Ishikawa (cell line): Measurements from ENCODE around the gene PDZRN3.
A peak's percentile ranks its signal among the peaks of the same experiment; 100 is the strongest.

Source experiments
- CEBPB ChIP-seq: IDR thresholded peaks from 2 replicates; pipeline ENCODE4 v1.6.1; 2012
- CREB1 ChIP-seq: IDR thresholded peaks from 2 replicates; pipeline ENCODE4 v1.6.1; 2012; ENCODE audit warnings: low read depth
- EGR1 ChIP-seq: IDR thresholded peaks from 2 replicates; pipeline ENCODE4 v1.6.1; 2012
- EP300 ChIP-seq: IDR thresholded peaks from 2 replicates; pipeline ENCODE4 v1.6.1; 2012; ENCODE audit warnings: borderline replicate concordance
- FOXM1 ChIP-seq: IDR thresholded peaks from 2 replicates; pipeline ENCODE4 v1.6.1; 2012; ENCODE audit warnings: low read depth, borderline replicate concordance
- NFIC ChIP-seq: IDR thresholded peaks from 2 replicates; pipeline ENCODE4 v1.6.1; 2012
- RAD21 ChIP-seq: IDR thresholded peaks from 2 replicates; pipeline ENCODE4 v1.6.1; 2012; ENCODE audit warnings: low read depth
- TAF1 ChIP-seq: IDR thresholded peaks from 2 replicates; pipeline ENCODE4 v1.6.1; 2012; ENCODE audit warnings: low read depth, mild to moderate bottlenecking
- TCF12 ChIP-seq: IDR thresholded peaks from 2 replicates; pipeline ENCODE4 v1.6.1; 2012; ENCODE audit warnings: low read depth
- TEAD4 ChIP-seq: IDR thresholded peaks from 2 replicates; pipeline ENCODE4 v1.6.1; 2012
- YY1 ChIP-seq: IDR thresholded peaks from 2 replicates; pipeline ENCODE4 v1.6.1; 2012; ENCODE audit warnings: low read depth
- ZBTB7A ChIP-seq: IDR thresholded peaks from 2 replicates; pipeline ENCODE4 v1.6.1; 2012; ENCODE audit warnings: low read depth
- TF ChIP-seq, protein P1 (sequence below): IDR thresholded peaks from 2 replicates; pipeline ENCODE4 v1.6.1; 2012; ENCODE audit warnings: low read depth, mild to moderate bottlenecking
- TF ChIP-seq, protein P2 (sequence below): IDR thresholded peaks from 2 replicates; pipeline ENCODE4 v1.6.1; 2012
- TF ChIP-seq, protein P3 (sequence below): IDR thresholded peaks from 2 replicates; pipeline ENCODE4 v1.6.1; 2012

The PDZRN3 gene

DNA sequence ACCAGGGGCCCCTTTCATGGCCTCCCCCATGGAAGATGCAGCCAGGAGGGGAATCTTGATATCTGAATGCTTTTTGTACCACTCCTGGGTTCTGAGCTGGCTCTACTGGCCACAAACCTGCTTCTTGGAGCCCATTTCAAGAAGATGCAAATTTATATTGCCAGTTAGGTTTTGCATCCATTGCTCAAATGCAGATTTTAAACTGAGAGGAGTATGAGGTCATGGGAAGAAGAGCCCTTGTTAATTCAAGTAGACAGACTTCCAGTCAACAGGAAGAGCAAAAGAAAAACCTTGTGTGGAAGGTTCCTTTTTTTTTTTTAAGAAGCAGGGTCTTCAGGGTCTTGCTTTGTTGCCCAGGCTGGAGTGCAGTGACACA is 133.5 kb downstream of the PDZRN3 start:
- TF ChIP-seq YY1 (no peak), TCF12 (no peak), CEBPB (no peak), ZBTB7A (no peak), FOXM1 (no peak)
- TF ChIP-seq, protein P1, sequence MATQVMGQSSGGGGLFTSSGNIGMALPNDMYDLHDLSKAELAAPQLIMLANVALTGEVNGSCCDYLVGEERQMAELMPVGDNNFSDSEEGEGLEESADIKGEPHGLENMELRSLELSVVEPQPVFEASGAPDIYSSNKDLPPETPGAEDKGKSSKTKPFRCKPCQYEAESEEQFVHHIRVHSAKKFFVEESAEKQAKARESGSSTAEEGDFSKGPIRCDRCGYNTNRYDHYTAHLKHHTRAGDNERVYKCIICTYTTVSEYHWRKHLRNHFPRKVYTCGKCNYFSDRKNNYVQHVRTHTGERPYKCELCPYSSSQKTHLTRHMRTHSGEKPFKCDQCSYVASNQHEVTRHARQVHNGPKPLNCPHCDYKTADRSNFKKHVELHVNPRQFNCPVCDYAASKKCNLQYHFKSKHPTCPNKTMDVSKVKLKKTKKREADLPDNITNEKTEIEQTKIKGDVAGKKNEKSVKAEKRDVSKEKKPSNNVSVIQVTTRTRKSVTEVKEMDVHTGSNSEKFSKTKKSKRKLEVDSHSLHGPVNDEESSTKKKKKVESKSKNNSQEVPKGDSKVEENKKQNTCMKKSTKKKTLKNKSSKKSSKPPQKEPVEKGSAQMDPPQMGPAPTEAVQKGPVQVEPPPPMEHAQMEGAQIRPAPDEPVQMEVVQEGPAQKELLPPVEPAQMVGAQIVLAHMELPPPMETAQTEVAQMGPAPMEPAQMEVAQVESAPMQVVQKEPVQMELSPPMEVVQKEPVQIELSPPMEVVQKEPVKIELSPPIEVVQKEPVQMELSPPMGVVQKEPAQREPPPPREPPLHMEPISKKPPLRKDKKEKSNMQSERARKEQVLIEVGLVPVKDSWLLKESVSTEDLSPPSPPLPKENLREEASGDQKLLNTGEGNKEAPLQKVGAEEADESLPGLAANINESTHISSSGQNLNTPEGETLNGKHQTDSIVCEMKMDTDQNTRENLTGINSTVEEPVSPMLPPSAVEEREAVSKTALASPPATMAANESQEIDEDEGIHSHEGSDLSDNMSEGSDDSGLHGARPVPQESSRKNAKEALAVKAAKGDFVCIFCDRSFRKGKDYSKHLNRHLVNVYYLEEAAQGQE = no peak

DNA sequence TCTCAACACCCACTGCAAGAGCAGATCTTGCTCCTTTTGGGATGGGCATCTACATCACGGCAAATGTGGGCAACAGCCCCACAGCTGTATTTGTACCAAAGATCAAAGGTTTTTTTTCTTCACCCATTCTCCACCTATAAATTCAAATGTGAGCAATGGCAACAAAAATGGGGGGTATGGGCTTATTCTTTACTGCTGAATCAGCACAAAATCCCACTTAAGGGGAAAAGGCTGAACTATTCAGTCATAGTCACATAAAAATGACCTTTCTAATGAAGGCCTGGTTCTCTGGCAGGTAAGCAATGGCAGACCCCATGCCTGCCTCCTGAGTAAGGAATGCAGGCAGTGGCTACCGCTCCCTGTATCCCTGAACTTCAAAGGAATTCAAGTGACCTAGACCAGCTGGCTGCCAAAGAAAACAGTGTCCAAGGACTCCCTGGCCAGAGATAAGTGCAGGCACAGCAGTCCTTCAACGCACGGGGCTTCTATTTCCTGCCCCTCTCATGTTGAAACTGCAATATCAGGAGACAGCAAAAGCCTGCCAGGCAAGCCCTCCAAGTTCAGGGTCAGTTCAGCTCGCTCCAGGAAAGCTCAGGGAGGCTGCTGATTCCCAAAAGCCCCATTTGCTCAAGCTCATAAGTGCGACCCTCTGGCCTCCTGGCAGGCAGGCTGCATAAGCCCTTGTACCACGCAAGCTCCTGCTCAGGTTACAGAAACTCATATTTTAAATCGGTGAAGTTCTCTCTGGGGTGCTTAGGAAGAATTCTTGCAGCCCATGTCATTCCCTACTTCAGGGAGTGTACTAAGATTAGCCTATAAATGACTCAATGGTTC is 134.1 kb downstream of the PDZRN3 start:
- no peak for TF ChIP-seq TAF1
- no peak for TF ChIP-seq YY1
- peak; percentile 8; the same call in 1 of the 2 replicates for TF ChIP-seq RAD21
- TF ChIP-seq EGR1 = no peak
- TF ChIP-seq TEAD4 = peak; percentile 92
- no peak for TF ChIP-seq CREB1
- peak; percentile 73 for TF ChIP-seq CEBPB
- peak; percentile 87 for TF ChIP-seq FOXM1
- TF ChIP-seq, protein P1 = no peak
- peak; percentile 47; the same call in 1 of the 2 replicates for TF ChIP-seq ZBTB7A
- peak; percentile 92 for TF ChIP-seq EP300
- TF ChIP-seq, protein P2, sequence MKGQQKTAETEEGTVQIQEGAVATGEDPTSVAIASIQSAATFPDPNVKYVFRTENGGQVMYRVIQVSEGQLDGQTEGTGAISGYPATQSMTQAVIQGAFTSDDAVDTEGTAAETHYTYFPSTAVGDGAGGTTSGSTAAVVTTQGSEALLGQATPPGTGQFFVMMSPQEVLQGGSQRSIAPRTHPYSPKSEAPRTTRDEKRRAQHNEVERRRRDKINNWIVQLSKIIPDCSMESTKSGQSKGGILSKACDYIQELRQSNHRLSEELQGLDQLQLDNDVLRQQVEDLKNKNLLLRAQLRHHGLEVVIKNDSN = peak; percentile 23; the same call in 1 of the 2 replicates
- TF ChIP-seq, protein P3, sequence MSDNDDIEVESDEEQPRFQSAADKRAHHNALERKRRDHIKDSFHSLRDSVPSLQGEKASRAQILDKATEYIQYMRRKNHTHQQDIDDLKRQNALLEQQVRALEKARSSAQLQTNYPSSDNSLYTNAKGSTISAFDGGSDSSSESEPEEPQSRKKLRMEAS = peak; percentile 54; the same call in 1 of the 2 replicates
- TF ChIP-seq TCF12 = peak; percentile 94
- TF ChIP-seq NFIC = peak; percentile 99

DNA sequence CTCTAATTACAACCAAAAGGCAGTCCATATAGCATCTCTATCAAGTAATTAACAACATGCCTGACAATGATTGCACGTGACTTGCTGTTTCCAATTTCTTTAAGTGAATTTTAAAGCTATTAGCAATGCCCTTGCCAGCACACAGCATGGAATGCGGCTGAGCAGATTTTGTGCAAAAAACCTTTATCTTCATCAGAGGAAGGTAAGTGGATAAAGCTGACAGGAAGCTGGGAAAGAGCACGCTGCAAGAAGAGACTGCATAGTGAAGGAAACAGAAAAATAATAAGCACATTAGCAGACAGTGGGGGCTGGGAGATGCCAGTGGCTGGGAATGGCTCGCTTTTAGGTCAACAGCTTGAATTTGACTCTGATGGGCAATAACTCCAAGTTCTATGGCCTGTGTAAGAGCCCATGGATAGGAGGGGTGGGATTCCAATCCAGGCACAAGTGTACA is 138.8 kb downstream of the PDZRN3 start:
- TF ChIP-seq EP300 (no peak), CEBPB (no peak), TAF1 (no peak), YY1 (no peak), NFIC (no peak), CREB1 (no peak), RAD21 (no peak), ZBTB7A (no peak), TEAD4 (no peak), EGR1 (no peak), TCF12 (no peak), FOXM1 (no peak)
- TF ChIP-seq, protein P2 = no peak
- TF ChIP-seq, protein P1 = no peak
- TF ChIP-seq, protein P3 = no peak

DNA sequence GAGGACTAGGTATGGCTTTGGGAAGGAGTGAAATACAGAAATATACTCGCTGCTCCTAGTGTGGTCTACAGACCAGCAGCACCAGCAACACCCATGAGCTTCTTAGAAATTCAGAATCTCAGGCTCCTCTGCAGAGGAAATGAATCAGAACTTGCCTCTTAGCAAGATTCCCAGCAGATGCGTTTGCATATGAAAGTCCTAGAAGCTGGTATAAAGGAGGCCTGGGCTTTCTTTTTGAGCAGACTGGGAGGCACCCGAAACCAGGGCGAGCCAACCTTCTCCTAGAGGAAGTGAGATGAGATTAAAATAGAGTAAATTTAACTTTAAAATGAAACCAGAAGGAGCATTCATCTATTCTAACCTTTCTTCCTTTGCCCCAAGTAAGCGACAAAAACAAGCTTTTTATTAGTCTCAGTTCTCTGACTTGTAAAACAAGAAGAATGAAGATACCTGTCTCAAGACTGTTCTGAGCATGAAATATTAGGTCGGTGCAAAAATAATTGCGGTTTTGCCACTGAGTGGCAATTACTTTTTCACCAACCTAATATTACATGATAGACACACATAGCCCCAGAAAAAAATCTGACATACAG is 140.0 kb downstream of the PDZRN3 start:
- TF ChIP-seq, protein P1 = no peak
- TF ChIP-seq, protein P3 = no peak
- TF ChIP-seq EP300 = no peak
- no peak for TF ChIP-seq YY1
- TF ChIP-seq TCF12 = no peak
- TF ChIP-seq EGR1 = no peak
- no peak for TF ChIP-seq CREB1
- no peak for TF ChIP-seq CEBPB
- no peak for TF ChIP-seq RAD21
- no peak for TF ChIP-seq NFIC
